GM12801 (cell line): ENCODE data around the gene TUFM.

Experiments used
- CTCF ChIP-seq: IDR thresholded peaks from one replicate; pipeline ENCODE4 v1.5.1; 2011; ENCODE audit warnings: control low read depth; ENCODE audit not compliant: insufficient read length; ENCODE audit errors: extremely low read depth

The TUFM gene

DNA sequence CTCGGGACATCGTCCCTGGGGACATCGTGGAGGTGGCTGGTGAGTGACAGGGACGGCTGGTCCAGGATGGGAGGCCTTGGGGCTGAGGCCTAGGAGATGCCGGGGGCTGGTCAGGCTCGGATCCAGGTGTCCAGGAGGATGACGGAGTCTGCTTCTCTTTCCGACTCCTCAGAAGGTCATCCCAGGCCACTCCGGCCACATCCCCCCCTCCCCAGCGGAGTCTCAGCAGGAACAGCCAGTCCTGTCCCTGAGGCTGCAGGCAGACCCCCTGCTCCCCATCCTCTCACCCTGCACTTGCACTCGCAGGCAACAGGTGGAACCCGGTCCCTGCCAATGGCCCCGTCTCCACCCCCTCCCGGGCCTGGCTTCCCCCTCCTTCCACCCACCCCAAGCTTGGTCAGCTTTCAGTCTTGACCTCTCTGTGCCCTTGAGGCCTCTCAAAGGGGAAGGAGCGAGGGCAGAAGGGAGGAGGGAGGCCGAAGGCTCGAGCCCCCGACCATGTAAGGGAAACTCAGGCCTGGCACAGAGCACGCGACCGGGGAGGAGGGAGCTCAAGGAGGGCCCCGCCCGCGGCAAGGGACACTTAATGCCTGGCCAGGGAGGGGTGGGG, 36.5 kb upstream of the TUFM start:
- no peak for TF ChIP-seq CTCF

DNA sequence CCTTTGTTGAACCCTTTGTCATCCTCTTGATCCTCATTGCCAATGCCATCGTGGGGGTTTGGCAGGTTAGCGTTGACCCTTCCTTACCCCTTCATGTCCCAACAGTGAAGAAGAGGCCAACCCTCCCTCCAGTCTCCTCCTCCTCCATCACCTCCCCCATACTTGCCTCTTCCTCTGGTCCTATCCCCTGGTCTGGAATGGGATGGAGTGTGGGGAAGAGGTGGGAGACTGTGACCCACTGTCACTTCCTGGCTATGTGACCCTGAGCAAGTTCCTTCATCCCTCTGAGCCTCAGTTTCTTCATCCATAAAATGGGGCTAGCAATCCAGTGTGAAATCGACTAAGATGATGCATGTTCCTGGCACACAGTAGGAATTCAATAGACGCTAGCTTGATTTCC, 34.8 kb upstream of the TUFM start:
- no peak for TF ChIP-seq CTCF

GRCh38 chr16:28880589-28880915, 34.4 kb upstream of the TUFM start:
- TF ChIP-seq CTCF: no peak

DNA sequence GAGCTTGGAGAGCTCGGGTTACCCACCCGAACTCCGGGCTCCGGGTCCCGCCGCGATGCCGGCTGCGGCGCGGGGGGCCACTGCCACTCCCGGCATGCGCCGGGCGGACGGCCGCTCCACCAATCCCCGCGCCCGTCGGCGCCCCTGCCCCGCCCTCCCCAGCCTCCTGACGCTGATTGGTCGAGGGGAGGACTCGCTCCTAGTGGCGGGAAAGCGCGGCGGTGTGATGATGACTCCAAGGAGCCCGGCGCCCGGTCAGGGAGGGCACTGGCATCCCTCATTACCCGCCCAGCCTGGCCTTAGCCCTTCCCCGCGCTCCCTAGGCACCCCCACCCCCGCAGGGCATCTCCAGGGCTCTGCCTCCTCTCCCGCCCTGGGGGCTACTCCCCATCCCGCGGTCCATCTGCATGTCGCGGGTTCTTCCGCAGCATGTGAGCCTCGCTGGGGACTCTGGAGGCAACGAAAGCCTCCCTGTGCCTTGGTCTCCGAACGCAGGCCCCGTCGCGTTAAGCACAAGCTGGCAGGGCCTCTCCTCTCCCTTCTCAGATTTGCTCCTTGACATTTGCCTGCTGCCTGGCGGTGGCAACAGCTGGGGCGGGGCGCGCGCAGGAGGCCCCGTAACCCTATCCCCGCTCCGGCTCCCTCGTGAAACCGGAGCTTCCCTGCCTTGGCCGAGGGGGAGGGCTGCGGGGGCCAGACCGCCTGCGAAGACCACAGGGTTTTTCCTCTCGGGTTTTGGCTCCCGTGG, 33.9 kb upstream of the TUFM start:
- no peak for TF ChIP-seq CTCF

- no peak for TF ChIP-seq CTCF
Measured at GRCh38 chr16:28879261-28879840, 33.2 kb upstream of the TUFM start.

- TF ChIP-seq CTCF: no peak
Measured at GRCh38 chr16:28878083-28878926, 32.2 kb upstream of the TUFM start, which contains the start of gene ATP2A1. Gene ATP2A1 (plus strand): TSS chr16:28878488. CDS start chr16:28878672, 184 bp downstream.

DNA sequence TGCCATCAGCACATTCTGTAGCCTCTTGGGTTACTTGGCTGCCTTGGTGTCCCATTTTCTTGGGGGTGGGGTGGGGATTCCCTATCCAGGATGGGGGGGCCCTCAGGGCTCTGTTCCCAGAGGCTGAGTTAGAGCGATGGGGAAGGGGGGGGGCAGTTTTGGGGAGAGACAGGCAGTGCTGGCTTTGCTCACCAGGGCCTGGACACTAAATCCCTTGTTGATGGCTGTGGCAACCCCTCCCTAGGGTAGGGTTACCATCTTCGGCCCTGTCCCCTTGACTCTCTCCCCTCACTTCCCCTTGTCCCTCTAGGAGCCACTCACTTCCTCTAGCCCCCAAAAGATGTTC, 31.5 kb upstream of the TUFM start:
- no peak for TF ChIP-seq CTCF
